DOHH2 (cell line): Measurements from ENCODE around the gene TAF1B.

Source experiments
- CTCF ChIP-seq: fragments of 200-600 bp; sonication (generic); IDR thresholded peaks from one replicate; pipeline ENCODE4 v1.5.1; 2014; ENCODE audit warnings: antibody characterized with exemption, mild to moderate bottlenecking, low read depth, low read length; ENCODE audit not compliant: poor library complexity, severe bottlenecking
- EZH2phosphoT487 ChIP-seq: fragments of 200-600 bp; sonication (generic); IDR thresholded peaks from 2 replicates; pipeline ENCODE4 v1.6.1; 2017; ENCODE audit warnings: borderline replicate concordance, mild to moderate bottlenecking, antibody characterized with exemption, low read length, moderate library complexity, mixed read lengths

- no peak for TF ChIP-seq CTCF
- no peak for TF ChIP-seq EZH2phosphoT487
Measured at GRCh38 chr2:9846554-9846953, 3.3 kb downstream of the TAF1B start.
